Frontal cortex (tissue), 4 donors: Measurements from ENCODE around the gene MTHFD1L. TPM values are rescaled to one million over a fixed set of nuclear protein-coding genes. Genes with fewer than 3 reads are reported as not detected.

Source experiments
- DNase-seq, 2 donors: peaks; one replicate each; pipeline ENCODE4 v3.0.0; 2012; ENCODE audit warnings: low spot score in 2 of 2
- FAIRE-seq: peaks from 2 replicates; lab custom pipeline; 2012; peaks lifted over from hg19 to GRCh38; lab: Jason Lieb, UNC
- total RNA-seq: library from RNA; depleted of rRNA; stranded (reverse); fragments of >200 nt; gene quantifications from one replicate; pipeline ENCODE4 v1.2.3, GENCODE V29; 2014
- donor health status: control.
- donor health status: control.
- donor health status: control.

The MTHFD1L gene
- total RNA-seq, 1 donor from 2014 or later = 13.5 TPM

DNA sequence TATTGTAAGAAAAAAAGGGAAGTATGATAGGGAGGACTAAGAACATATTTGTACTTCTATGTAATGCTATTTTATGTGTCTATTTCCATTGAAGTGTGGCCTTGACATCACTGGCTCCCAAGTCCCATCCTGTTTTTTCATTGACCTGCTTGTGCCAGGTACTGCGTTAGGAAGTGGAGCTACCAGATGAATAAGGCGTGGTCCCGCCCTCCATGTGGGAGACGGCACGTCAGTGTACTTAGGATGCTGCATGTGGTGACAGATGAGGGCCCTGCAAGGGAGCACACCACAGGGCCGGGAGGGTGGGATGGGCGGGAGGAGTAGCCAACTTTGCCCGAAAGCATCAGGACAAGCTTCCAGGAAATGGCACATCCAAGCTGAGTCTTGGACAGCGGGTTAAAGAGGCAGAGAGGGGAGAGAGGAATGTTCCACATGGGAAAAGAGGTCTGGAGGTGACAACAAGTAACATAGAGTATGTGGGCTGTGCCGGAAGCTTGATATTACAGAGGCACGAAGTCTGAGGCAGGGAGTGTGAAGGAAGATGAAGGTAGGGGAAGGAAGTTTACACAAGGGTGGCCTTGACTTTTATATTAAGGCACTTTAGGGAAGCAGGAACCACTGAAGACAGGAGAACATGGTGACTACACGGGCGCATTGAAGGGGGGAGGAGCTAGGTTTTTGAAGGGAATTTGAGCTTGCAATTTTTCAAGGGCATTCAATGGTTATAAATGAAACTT lies 140.6 kb downstream of the MTHFD1L start:
- FAIRE-seq = no peak

DNA sequence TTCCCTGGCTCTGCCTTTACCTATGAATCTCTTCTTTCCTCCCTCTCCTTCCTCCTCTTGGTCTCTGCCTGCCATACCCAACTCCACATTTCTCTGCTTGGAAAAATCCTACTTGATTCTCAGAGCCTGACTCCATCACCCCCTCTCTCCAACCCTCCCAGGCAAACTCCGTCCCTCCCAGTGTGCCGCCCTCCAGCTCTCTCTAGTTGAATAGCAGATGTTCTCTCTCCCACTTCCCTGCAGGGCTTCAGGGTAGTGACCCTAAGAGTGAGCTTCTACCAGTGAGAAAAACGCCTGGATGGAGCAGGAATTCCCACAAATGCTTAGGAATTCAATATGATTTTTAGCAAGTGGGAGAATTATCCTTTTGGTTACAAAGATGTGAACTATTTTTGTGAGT lies 141.6 kb downstream of the MTHFD1L start:
- DNase-seq (no peak), FAIRE-seq (no peak)

More for the DNA sequence above, 140.6 kb downstream of the MTHFD1L start:
- DNase-seq = no peak

DNA sequence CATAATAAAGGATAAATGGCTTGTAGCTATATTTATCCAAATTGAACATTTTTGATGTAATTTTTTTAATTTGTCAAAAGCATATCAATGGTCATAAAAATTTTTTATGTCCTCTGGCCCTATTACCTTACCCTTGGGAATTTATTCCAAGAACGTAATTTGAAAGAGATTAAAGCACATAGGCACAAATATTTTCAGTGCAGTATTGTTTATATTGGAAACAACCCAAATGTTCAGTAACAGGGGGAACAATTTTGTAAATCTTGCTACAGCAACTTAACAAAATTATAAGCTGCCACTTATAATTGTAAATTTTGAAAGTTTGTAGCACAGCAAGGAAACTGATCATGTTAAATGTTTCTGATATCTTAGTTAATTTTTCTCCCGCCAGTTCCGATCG lies 142.4 kb downstream of the MTHFD1L start:
- DNase-seq = no peak
- FAIRE-seq = no peak

GRCh38 chr6:151008425-151008824 lies 142.9 kb downstream of the MTHFD1L start:
- DNase-seq (no peak), FAIRE-seq (no peak)

GRCh38 chr6:151009576-151009975 lies 144.1 kb downstream of the MTHFD1L start:
- DNase-seq = no peak
- FAIRE-seq = no peak

GRCh38 chr6:151010071-151010470 lies 144.6 kb downstream of the MTHFD1L start:
- DNase-seq = no peak
- FAIRE-seq = no peak

- FAIRE-seq (no peak), DNase-seq (no peak)
Measured at GRCh38 chr6:151012321-151013294, 147.1 kb downstream of the MTHFD1L start.

- DNase-seq = peak in 1 of 2 donors; percentile 29
- no peak for FAIRE-seq
Measured at GRCh38 chr6:151014404-151015100, 149.1 kb downstream of the MTHFD1L start.

DNA sequence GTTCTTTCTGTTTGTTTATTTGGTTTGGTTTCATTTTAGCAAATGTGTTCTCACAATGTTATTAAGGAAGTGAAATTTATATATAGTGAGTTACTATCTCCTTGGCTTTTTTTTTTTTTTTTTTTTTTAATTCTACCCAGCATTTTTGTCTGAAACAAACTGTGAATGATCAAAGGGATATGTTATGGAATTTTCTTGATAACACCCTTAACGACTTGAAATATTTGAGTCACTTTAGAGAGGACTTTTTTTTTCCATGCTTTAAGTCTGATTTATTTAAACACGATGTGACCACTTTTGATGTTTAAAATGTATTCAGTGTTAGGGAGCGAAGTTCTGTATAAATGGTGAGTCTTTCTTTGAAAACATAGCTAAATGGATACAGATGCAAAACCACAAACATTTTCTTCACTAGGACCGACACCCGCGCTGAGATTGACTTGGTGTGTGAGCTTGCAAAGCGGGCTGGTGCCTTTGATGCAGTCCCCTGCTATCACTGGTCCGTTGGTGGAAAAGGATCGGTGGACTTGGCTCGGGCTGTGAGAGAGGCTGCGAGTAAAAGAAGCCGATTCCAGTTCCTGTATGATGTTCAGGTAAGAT lies 149.7 kb downstream of the MTHFD1L start:
- no peak for DNase-seq
- FAIRE-seq = no peak

- FAIRE-seq (no peak), DNase-seq (no peak)
Measured at GRCh38 chr6:151016107-151016506, 150.6 kb downstream of the MTHFD1L start.

GRCh38 chr6:151018046-151018445 lies 152.5 kb downstream of the MTHFD1L start:
- FAIRE-seq (no peak), DNase-seq (no peak)

DNA sequence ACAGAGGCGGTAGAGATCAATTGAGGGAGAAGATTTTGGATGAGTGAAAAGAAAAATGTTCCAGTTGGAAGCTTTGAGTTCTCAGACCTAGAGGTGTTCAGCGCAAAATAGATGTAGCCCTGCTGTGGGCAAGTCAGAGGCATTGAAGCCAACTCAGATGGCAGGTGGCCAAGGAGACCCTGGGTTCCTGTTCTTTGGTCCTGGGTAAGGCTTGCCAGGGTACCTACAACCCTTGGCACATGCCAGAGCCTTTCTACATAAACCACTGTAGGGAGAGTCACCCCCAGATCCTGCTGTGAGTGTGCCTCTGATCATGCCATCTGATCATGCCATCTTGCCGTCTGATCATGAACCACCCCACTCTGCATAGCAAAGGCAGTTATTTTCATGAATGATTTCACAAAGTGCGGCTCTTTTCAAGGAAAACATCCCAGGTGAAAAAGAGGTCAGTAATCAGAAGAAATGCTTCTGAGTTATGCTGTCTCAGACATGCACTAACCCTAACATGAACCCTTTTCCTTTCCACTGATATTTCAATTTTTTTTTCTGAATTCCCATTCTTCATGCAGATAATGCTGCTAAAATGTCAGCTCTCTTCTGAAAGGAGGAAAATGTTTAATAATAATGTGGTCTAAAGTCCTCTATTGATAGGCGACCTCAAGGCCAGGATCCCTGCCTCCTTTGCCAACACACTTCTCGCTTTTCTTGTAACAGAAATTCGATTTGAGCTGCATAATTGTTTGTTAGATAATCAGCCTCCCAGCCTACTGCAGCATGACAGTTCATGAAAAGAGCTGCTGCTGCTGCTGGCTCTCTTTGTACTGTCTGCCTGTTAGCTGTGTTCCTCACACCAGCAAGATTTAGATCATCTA lies 153.6 kb downstream of the MTHFD1L start:
- DNase-seq = no peak
- FAIRE-seq = no peak

DNA sequence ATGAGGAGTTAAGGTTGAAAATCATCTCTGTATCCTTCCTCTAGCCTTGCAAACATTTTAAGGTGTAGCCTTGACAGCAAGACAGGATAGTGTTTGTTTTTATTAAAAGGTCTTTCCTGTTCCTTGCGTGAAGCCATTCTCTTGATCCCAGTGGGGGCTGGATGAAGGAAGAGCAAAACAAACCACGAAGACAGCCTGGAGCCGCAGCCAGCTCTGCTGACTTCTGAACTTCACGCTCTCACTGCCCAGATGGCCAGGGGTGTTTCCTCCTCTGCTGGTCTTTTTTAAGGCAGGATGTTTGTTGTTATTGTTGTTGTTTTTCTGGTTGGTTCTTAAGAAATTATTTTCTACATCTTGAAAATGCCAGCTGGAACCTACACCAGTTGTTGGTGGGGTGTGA lies 156.4 kb downstream of the MTHFD1L start:
- FAIRE-seq (no peak), DNase-seq (no peak)

DNA sequence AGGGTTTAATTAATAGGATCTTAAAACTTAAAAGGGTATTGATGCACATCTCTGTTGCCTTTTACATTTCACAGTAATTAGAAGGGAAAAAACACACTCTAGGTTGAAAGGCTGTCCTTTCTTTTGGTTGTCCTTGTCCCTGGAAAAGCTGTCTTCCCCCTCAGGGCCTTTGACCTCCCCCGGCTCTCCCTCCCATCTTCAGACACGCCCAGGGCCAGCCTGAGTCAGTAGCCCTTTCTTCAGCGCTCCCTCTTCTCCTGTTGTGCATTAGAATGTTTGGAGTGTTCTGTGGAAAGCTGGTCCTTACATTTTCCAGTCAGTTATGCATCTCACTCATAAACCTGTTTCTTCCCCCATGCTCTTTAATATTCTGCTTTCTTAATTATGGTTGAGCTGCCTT lies 157.0 kb downstream of the MTHFD1L start:
- FAIRE-seq = no peak
- DNase-seq = no peak

DNA sequence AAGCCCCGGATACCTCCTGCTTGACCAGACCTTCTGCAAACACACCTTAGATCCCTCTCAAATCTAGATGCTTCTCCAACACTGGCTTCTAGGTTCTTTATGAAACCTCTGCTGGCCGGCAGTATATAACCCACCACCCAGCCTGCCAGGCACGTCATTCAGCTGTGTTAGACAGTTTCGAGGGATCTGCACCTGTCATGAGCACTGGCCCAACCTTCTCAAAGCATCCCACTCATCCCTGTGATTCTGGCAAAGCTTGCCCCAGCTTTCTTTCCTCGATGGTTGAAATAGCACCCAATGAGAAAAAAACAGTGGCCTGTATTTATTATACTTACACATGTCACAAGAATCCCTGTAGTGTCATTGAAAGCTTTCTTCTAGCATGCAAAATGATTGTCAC lies 157.8 kb downstream of the MTHFD1L start:
- no peak for DNase-seq

DNA sequence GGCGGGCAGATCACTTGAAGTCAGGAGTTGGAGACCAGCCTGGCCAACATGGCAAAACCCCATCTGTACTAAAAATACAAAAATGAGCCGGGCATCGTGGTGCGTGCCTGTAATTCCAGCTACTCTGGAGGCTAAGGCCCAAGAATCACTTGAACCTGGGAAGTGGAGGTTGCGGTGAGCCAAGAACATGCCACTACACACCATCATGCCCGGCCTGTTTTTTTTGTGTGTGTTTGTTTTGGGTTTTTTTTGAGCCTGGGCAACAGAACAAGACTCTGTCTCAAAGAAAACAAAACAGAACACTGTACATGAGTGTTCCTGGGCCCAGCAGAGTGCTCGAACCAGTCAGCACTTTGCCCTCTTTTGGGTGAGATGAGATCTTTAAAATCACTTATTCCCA lies 159.1 kb downstream of the MTHFD1L start:
- DNase-seq (no peak), FAIRE-seq (no peak)

More for the DNA sequence above, 157.8 kb downstream of the MTHFD1L start:
- no peak for FAIRE-seq

- FAIRE-seq = no peak
- no peak for DNase-seq
Measured at GRCh38 chr6:151025076-151025475, 159.6 kb downstream of the MTHFD1L start.

GRCh38 chr6:151026041-151026663 lies 160.7 kb downstream of the MTHFD1L start:
- FAIRE-seq = no peak
- no peak for DNase-seq
